ENCODE measurements around the gene WDR55. TPM values are rescaled to one million over a fixed set of nuclear protein-coding genes. Genes with fewer than 3 reads are reported as not detected.

The WDR55 gene
- total and polyA plus RNA-seq, 7 experiments from 2014 or later, result 10.5 to 47.6 (median 36.4) TPM

DNA sequence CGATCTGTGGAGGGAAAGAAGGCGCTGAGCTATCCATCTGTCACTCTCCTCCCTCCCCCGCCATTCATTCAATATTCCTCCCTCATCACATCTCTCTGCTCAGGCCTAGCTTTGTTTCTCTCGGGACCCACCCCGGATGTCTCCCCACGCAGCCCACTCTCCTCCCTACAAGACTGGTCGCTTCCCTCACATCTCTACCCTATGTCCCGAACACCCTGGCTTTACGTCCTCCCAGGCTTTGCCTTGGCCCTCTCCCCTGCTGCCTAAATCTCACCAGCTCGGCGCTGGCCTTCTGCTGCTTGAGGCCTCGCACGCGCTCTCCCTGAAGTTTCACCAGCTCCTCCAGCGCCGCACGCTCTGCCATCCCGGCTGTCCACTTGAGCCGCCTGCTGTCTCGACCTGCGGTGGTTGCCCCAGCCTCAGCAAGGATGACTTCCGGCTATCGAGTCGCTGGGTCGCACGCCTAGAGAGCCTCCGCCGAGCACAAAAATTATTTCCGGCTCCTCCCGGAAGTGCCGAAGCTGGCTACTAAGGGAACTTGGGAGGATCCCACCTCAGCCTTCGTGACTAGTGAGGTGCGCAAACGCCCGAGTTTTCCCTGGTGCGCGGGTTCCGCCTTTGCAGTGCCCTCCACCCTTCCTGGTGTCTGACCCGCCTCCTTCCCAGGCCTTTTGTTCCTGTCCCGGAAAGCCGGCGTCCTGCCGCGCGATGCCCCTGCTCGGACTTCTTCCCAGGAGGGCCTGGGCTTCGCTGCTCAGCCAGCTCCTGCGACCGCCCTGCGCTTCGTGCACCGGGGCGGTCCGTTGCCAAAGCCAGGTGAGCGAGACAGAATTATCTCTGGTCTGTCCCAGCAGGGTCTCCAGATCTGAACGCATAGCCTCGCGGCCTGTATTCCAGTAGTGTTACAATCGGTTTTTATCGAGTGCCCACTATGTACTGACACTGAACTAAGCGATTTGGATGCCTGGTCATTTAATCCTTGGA, 26.5 kb downstream of the WDR55 start, which contains the start of the genes HARS1 and HARS2:
Gene HARS1, minus strand, starts transcription at position 430 of the 984 bp plus-strand sequence. Its CDS starts 66 bp downstream, at position 364.
Gene HARS2, plus strand, starts transcription at position 515 of the 984 bp plus-strand sequence. Its CDS starts 194 bp downstream, at position 709.
- Mint-ChIP-seq H3K36me3 (peaks cover 1 to 25% (median 9%) of the 10 kb centered on the region in 5 donors), H3K4me3 (peak within 1 kb of the TSS; percentile 92 to 100 (median 99)), H3K27me3 (no peaks in the 10 kb centered on the region), H3K4me1 (peaks cover 29 to 60% (median 53%) of the 10 kb centered on the region in 7 donors), H3K9me3 (no peaks in the 10 kb centered on the region), H3K27ac (peak within 1 kb of the TSS; percentile 91 to 99 (median 98))
- Histone ChIP-seq H3K27ac (ENCODE audit: low read depth, low read length) (peak within 1 kb of the TSS; percentile 89), H3K9me3 (ENCODE audit: control insufficient read depth in 2 of 3, low read length in 3 of 3) (no peaks in the 10 kb centered on the region), H3K4me1 (ENCODE audit: control insufficient read depth in 2 of 2, insufficient read depth in 2 of 2, low read length in 2 of 2) (peaks cover 16 to 22% of the 10 kb centered on the region in 2 donors), H3K36me3 (ENCODE audit: control insufficient read depth in 2 of 3, insufficient read depth in 3 of 3, low read length in 3 of 3) (peaks cover 8 to 37% (median 11%) of the 10 kb centered on the region in 3 experiments), H3K27me3 (ENCODE audit: control insufficient read depth in 2 of 2, insufficient read depth in 2 of 2, low read length in 2 of 2) (no peaks in the 10 kb centered on the region), H3K4me3 (ENCODE audit: low read length) (peak within 1 kb of the TSS; percentile 91)
- ChIA-PET CTCF (interaction anchor here (0.7 to 1.5 kb wide), 5 partner anchors 11 to 928 kb away, joined by 3 to 7 read pairs (median 3); partner anchors contain the start of gene DIAPH1), POLR2A (interaction anchor here (0.5 to 3.7 kb wide), 24 partner anchors 8 to 1814 kb away, joined by 3 to 31 read pairs (median 4); partner anchors contain the start of genes ANKHD1, APBB3, DND1 and EIF4EBP3)
- intact Hi-C loops (cut with micrococcal nuclease), result loop anchor here (1.0 to 5.0 kb wide), 9 partner anchors 9 to 514 kb away; partner anchors contain the start of genes APBB3 (in 2 of the 2), IK (in 2 of the 2), NDUFA2 (in 2 of the 2) and SLC35A4 (in 2 of the 2)
- ATAC-seq (peak; percentile 97), DNase-seq (peak; percentile 55 to 83 (median 71))

DNA sequence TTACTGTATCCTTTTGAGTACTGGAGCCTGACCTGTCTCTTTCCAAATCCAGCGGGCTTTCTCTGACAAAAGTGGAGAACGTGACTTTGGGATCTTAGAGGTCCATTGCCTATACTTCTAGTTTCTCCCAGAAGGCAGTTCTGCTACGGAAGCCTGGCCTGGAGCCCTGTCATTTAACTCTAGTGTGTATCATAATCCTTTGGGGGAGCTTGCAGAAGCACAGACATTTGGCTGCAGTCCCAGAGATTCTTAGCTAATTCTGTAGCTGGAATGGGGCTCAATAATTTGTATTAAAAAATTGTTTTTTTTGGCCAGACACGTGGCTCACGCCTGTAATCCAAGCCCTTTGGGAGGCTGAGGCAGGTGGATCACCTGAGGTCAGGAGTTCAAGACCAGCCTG, 29.6 kb downstream of the WDR55 start:
- Mint-ChIP-seq H3K27me3 (no peaks in the 10 kb centered on the region), H3K36me3 (peaks cover 20 to 50% (median 25%) of the 10 kb centered on the region in 5 donors), H3K27ac (peak overlapping the region in 1 of 9 donors; percentile 71), H3K9me3 (no peaks in the 10 kb centered on the region), H3K4me3 (no peak overlapping the region), H3K4me1 (peaks cover 19 to 50% (median 45%) of the 10 kb centered on the region in 7 donors)
- Histone ChIP-seq H3K4me1 (ENCODE audit: control insufficient read depth in 2 of 2, insufficient read depth in 2 of 2, low read length in 2 of 2) (peaks cover 16 to 17% of the 10 kb centered on the region in 2 donors), H3K27ac (ENCODE audit: low read depth, low read length) (no peak overlapping the region), H3K4me3 (ENCODE audit: low read length) (no peak overlapping the region), H3K27me3 (ENCODE audit: control insufficient read depth in 2 of 2, insufficient read depth in 2 of 2, low read length in 2 of 2) (no peaks in the 10 kb centered on the region), H3K36me3 (ENCODE audit: control insufficient read depth in 2 of 3, insufficient read depth in 3 of 3, low read length in 3 of 3) (peaks cover 21 to 61% (median 24%) of the 10 kb centered on the region in 3 experiments), H3K9me3 (ENCODE audit: control insufficient read depth in 2 of 3, low read length in 3 of 3) (no peaks in the 10 kb centered on the region)
- ChIA-PET POLR2A (interaction anchor here (0.5 to 1.4 kb wide), 4 partner anchors 14 to 62 kb away, joined by 3 to 4 read pairs (median 4); partner anchors contain the start of gene WDR55), CTCF (no interaction called here)
- ATAC-seq, result no peak
- intact Hi-C loops (cut with micrococcal nuclease), result loop anchor here in 1 of 2 donors (5.0 kb wide), 1 partner anchor 517 kb away; the partner anchor contains the start of gene CYSTM1
- no peak for DNase-seq

DNA sequence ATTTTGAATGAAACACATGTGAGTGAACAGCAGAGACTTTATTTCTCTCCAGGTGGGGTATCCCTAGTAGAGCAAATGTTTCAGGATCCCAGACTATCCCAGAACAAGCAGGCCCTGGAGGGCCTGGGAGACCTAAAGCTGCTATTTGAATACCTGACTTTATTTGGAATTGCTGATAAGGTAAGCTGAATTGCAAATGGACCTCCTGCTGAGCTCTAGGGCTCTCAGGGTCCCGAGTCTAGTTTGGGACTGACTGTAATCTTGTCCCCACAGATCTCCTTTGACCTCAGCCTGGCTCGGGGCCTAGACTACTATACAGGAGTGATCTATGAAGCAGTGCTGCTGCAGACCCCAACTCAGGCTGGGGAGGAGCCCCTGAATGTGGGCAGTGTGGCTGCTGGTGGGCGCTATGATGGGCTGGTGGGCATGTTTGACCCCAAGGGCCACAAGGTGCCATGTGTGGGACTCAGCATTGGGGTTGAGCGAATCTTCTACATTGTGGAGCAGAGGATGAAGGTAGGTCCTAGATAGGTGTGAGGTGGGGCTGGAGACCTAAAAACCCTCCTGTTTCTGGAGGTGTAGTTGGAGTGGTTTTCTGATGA, 32.3 kb downstream of the WDR55 start:
- Histone ChIP-seq H3K4me1 (ENCODE audit: control insufficient read depth in 2 of 2, insufficient read depth in 2 of 2, low read length in 2 of 2) (peaks cover 9 to 19% of the 10 kb centered on the region in 2 donors), H3K9me3 (ENCODE audit: control insufficient read depth in 2 of 3, low read length in 3 of 3) (no peaks in the 10 kb centered on the region), H3K27me3 (ENCODE audit: control insufficient read depth in 2 of 2, insufficient read depth in 2 of 2, low read length in 2 of 2) (no peaks in the 10 kb centered on the region), H3K27ac (ENCODE audit: low read depth, low read length) (no peak overlapping the region), H3K36me3 (ENCODE audit: control insufficient read depth in 2 of 3, insufficient read depth in 3 of 3, low read length in 3 of 3) (peaks cover 24 to 70% (median 24%) of the 10 kb centered on the region in 3 experiments), H3K4me3 (ENCODE audit: low read length) (no peak overlapping the region)
- DNase-seq (no peak), ATAC-seq (no peak)
- CTCF ChIA-PET, result interaction anchor here (0.7 kb wide), 1 partner anchor 184 kb away, joined by 7 read pairs; no protein-coding TSS in a partner anchor
- peak overlapping the region in 1 of 9 donors; percentile 71 for H3K27ac Mint-ChIP-seq
- peaks cover 25 to 53% (median 31%) of the 10 kb centered on the region in 5 donors for H3K36me3 Mint-ChIP-seq
- no peak overlapping the region for H3K4me3 Mint-ChIP-seq
- H3K27me3 Mint-ChIP-seq, result no peaks in the 10 kb centered on the region
- H3K4me1 Mint-ChIP-seq, result peaks cover 24 to 47% (median 42%) of the 10 kb centered on the region in 7 donors
- POLR2A ChIA-PET, result interaction anchor here (0.6 to 6.9 kb wide), 7 partner anchors 14 to 296 kb away, joined by 3 to 73 read pairs (median 3); partner anchors contain the start of genes IK and NDUFA2
- intact Hi-C loops (cut with micrococcal nuclease), result no loop called here
- H3K9me3 Mint-ChIP-seq, result peaks cover 0 to 5% (median 0%) of the 10 kb centered on the region in 11 donors

DNA sequence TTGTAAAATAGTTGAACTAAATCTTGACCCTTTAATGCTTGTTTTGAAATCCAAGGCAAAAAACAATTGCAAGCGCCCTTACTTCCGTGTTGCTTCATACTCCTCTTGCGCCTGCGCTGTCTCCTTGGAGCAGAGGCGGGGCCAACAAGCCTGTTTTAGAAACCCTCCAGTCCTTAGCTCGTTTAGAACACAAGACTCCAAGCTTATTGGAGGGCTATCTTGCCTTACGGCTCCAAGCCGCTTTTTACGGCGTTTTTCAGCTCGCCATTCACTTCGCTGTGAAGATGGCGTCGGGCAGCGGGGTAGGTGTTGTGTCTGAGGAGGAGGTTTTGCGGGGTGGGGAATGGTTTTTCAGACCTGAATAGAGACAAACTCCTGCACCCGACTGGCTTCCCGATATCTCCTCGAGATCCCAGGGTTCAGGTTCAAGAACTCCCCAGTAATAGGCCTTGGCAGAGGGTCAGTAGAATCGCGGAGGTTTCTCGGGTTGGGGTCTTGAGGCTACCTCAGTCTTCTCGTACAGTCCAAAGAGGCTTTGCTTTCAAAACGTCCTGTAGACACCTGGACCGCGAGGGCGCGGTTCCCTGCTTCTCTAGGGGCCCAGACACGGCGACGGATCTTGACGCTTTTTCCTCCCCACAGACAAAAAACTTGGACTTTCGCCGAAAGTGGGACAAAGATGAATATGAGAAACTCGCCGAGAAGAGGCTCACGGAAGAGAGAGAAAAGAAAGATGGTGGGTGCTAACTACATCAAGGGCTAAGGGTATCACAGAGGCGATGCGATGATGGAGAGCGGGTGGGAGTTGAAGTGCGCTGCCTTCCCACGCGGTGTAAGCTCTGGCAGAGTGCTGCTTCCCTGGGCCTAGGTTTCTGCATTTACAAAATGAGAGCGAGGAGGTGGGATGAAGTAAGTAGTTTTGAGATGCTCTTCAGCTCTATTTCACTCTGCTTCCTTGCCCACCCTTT, 35.8 kb downstream of the WDR55 start, which contains the start of gene ZMAT2:
Gene ZMAT2, plus strand, starts transcription at position 271 of the 968 bp plus-strand sequence. Its CDS starts 14 bp downstream, at position 285.
- H3K27ac ChIP-seq (ENCODE audit: low read depth, low read length), result peak within 1 kb of the TSS; percentile 87
- H3K4me3 Mint-ChIP-seq, result peak within 1 kb of the TSS; percentile 93 to 100 (median 98)
- H3K4me1 Mint-ChIP-seq, result peaks cover 18 to 35% (median 29%) of the 10 kb centered on the region in 7 donors
- ATAC-seq, result peak; percentile 100
- H3K4me3 ChIP-seq (ENCODE audit: low read length), result peak within 1 kb of the TSS; percentile 78
- H3K36me3 ChIP-seq (ENCODE audit: control insufficient read depth in 2 of 3, insufficient read depth in 3 of 3, low read length in 3 of 3), result peaks cover 30 to 84% (median 39%) of the 10 kb centered on the region in 3 experiments
- peaks cover 37 to 56% (median 40%) of the 10 kb centered on the region in 5 donors for H3K36me3 Mint-ChIP-seq
- H3K9me3 Mint-ChIP-seq, result peaks cover 0 to 5% (median 0%) of the 10 kb centered on the region in 11 donors
- peaks cover 4 to 14% of the 10 kb centered on the region in 2 donors for H3K4me1 ChIP-seq (ENCODE audit: control insufficient read depth in 2 of 2, insufficient read depth in 2 of 2, low read length in 2 of 2)
- no peaks in the 10 kb centered on the region for H3K27me3 Mint-ChIP-seq
- intact Hi-C loops (cut with micrococcal nuclease), result loop anchor here (1.0 to 10.0 kb wide), 14 partner anchors 9 to 864 kb away; partner anchors contain the start of genes ANKHD1 (in 2 of the 2), APBB3 (in 2 of the 2), EIF4EBP3 (in 2 of the 2) and HARS1 (in 2 of the 2)
- H3K27ac Mint-ChIP-seq, result peak within 1 kb of the TSS; percentile 90 to 99 (median 97)
- peak; percentile 74 to 97 (median 92) for DNase-seq
- POLR2A ChIA-PET, result interaction anchor here (0.7 to 6.9 kb wide), 17 partner anchors 7 to 1369 kb away, joined by 3 to 73 read pairs (median 4); partner anchors contain the start of genes ANKHD1, EIF4EBP3, HARS1 and HARS2
- H3K27me3 ChIP-seq (ENCODE audit: control insufficient read depth in 2 of 2, insufficient read depth in 2 of 2, low read length in 2 of 2), result no peaks in the 10 kb centered on the region
- H3K9me3 ChIP-seq (ENCODE audit: control insufficient read depth in 2 of 3, low read length in 3 of 3), result no peaks in the 10 kb centered on the region
- CTCF ChIA-PET, result interaction anchor here (0.6 to 1.1 kb wide), 4 partner anchors 8 to 557 kb away, joined by 3 to 5 read pairs (median 4); no protein-coding TSS in a partner anchor

DNA sequence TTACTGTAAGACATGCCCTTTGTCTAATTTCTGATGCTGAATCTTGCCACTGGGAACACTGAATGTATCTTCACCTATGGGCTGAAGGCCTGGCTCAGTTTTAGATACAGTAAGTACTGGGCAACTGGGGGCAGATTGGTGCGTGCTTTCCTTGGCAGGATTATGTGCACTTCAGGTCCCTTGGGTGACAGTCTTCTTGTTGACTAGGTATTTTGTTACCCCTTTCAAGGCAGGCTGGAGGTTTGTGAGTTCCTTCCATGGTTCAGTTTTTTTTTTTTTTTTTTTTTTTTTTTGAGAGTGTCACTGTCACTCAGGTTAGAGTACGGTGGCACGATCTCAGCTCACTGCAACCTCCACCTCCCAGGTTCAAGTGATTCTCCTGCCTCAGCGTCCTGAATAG, 43.1 kb downstream of the WDR55 start:
- Mint-ChIP-seq H3K4me3 (peak overlapping the region in 1 of 10 donors; percentile 51), H3K27ac (peak overlapping the region in 8 of 9 donors; percentile 2 to 86 (median 56)), H3K27me3 (peaks cover 0 to 8% (median 0%) of the 10 kb centered on the region in 5 donors), H3K4me1 (peaks cover 6 to 27% (median 20%) of the 10 kb centered on the region in 7 donors), H3K9me3 (peaks cover 0 to 12% (median 0%) of the 10 kb centered on the region in 11 donors), H3K36me3 (peaks cover 10 to 23% (median 18%) of the 10 kb centered on the region in 5 donors)
- H3K27me3 ChIP-seq (ENCODE audit: control insufficient read depth in 2 of 2, insufficient read depth in 2 of 2, low read length in 2 of 2), result no peaks in the 10 kb centered on the region
- no peaks in the 10 kb centered on the region for H3K9me3 ChIP-seq (ENCODE audit: control insufficient read depth in 2 of 3, low read length in 3 of 3)
- H3K4me1 ChIP-seq (ENCODE audit: control insufficient read depth in 2 of 2, insufficient read depth in 2 of 2, low read length in 2 of 2), result peaks cover 0 to 5% of the 10 kb centered on the region in 2 donors
- H3K4me3 ChIP-seq (ENCODE audit: low read length), result no peak overlapping the region
- H3K36me3 ChIP-seq (ENCODE audit: control insufficient read depth in 2 of 3, insufficient read depth in 3 of 3, low read length in 3 of 3), result peaks cover 15 to 36% (median 22%) of the 10 kb centered on the region in 3 experiments
- no peak for DNase-seq
- ChIA-PET POLR2A (interaction anchor here (1.3 to 4.9 kb wide), 2 partner anchors 19 to 62 kb away, joined by 3 to 48 read pairs; partner anchors contain the start of genes IK and NDUFA2), CTCF (no interaction called here)
- intact Hi-C loops (cut with micrococcal nuclease), result loop anchor here in 1 of 2 donors (10.0 kb wide), 2 partner anchors 593 to 857 kb away; partner anchors contain the start of gene PURA
- ATAC-seq, result no peak
- no peak overlapping the region for H3K27ac ChIP-seq (ENCODE audit: low read depth, low read length)

All from naive thymus-derived CD4-positive, alpha-beta T cell (primary cell).